GM12801 (cell line): ENCODE measurements around the gene FAM237A.

Experiments used
- TF ChIP-seq, protein P1 (sequence below): IDR thresholded peaks from one replicate; pipeline ENCODE4 v1.5.1; 2011; ENCODE audit warnings: control low read depth; ENCODE audit not compliant: insufficient read length; ENCODE audit errors: extremely low read depth

FAM237A gene

DNA sequence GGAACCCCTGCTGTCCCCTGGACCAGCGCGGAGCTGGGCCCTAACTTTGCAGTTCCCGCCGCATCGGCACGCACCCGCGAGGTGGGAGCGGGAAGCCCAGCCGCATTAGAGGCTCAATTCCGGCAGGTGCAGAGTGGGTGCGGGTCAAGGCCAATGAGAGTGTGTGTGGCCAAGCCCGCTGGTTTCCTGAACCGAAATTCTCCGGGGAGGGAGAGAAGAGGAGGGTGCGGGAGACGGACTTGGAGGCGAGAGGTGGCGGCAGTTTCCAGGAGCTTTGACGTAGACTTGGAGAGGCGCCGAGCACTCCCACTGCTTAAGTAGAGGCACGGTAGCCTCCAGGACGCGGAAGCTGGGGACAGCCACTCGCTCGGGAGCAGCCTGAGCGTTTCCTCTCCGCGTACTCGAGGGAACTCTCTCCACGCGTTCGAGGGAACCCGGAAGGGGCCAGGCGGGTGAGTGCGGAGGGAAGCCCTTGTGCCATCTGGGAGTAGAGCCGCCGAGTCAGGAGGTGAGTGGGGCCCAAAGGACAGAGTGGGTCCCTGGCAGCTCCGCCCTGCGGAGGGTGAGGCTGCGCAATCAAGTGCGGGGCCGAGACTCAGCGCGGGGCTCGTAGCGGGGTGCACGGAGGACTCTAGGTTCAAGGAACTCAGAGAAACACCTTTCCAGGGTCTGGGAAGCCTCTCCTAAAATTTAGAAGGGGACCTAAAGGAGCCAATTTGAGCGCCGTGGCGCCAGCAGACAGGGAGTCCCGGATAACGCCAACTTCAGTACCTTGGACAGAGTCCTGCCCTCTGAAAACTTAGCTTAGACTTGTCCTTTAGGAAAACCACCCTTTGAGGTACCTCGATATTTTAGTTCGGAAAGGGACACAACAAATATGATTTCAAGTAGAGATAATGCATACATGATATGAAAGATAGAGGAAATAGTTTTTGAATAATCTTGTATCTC, at the start of gene FAM237A:
TSS of gene FAM237A (plus strand) at position 413 of the 951 bp plus-strand sequence. CDS start 1,750 bp downstream, outside the sequence.
- TF ChIP-seq, protein P1, sequence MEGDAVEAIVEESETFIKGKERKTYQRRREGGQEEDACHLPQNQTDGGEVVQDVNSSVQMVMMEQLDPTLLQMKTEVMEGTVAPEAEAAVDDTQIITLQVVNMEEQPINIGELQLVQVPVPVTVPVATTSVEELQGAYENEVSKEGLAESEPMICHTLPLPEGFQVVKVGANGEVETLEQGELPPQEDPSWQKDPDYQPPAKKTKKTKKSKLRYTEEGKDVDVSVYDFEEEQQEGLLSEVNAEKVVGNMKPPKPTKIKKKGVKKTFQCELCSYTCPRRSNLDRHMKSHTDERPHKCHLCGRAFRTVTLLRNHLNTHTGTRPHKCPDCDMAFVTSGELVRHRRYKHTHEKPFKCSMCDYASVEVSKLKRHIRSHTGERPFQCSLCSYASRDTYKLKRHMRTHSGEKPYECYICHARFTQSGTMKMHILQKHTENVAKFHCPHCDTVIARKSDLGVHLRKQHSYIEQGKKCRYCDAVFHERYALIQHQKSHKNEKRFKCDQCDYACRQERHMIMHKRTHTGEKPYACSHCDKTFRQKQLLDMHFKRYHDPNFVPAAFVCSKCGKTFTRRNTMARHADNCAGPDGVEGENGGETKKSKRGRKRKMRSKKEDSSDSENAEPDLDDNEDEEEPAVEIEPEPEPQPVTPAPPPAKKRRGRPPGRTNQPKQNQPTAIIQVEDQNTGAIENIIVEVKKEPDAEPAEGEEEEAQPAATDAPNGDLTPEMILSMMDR = no peak

DNA sequence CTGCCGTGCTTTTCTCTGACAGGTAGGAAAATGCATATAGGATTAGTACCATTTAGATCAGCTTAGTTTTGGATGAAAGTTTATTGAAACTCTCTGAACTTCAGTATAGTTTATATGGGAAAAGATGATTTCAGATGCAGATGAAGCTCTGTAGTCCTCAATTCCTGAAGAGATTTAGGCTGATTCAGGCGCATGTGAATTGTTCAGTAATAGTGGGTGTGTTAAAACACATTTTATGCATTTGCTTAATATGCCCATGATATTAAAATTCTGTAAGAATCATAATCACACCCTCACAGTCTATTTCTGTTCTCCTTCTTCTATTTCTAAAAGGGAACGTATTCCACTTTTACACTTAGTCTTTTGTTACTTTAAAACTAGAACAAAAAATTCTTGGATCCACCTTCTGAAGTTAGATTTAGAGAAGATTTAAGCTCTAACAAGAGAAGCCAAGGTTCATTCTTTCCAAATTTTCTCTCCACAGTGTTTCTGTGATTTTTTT, 44.5 kb upstream of the FAM237A start:
- TF ChIP-seq, protein P1 = no peak

DNA sequence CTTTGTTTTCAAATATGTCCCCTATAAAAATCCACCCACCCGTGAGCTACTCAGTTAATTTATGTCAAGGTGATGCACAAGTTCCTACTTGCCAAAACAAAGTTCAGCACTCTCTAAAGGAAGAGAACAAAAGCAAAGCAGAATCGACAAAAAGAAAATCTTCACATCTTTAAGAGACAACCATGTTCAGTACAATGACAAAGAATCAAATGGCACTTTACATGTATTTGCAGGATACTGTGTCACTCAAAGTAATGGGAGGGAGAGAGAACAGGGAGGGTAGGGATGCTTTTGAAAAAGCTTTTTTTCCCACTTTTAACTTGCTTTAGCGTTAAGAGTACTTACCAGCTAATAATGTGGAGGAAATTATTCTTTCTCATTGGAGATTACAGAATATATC, 39.0 kb upstream of the FAM237A start:
- TF ChIP-seq, protein P1 = no peak

DNA sequence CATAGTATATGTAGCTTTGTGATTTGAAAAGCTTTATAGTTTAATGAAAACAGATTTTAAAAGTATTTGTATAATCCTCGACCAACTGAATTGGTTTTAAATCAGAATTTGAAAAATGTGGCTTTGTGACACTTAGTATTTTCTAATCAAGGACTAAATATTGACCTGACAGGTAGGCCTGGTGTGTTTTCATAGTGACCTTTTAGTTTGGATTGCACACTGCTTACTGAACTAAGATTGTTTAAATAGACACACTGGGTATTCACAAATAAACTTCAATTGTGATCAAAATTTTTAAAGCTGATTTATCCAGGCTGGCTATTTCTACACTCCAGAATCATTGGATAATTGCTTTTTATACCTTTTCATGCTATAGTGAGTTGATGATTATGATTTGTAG, 31.8 kb upstream of the FAM237A start:
- TF ChIP-seq, protein P1 = no peak

DNA sequence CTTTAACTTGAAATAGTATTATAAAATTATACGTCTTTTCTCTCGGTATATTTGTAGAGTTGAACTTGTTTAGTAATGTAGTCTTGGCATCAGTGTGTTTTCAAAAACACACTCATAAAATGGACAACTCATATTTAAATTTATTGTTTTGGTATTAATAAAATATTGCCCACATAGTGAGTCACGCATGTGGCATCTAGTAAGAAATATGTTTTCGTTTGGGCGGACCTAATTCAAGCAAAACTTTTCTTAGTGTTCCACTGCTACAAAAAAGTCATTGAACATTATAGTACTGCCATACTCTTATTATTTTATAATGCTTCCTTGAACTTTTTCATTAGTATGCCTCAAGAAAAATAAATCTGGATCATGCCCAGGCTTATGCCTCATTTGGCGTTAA, 31.1 kb upstream of the FAM237A start:
- TF ChIP-seq, protein P1 = no peak

DNA sequence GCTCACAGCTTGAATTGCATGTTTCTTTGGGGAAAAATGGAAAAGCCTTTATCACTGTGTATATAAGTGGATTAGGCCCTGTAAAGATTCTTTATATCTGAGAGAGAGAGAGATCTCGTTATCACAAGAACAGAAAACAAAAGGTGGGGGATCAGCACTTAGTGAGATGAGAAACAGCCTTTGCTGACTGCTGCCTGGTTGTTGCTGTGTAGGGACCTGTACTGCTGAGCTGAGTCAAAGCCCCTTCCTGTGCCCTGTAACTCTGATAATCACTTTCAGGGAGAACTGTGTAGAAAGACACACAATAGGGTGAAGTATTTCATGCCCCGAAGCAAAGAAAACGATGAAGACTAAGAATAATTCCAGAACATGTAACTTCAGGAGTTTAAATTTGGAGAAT, 30.6 kb upstream of the FAM237A start:
- TF ChIP-seq, protein P1 = no peak

DNA sequence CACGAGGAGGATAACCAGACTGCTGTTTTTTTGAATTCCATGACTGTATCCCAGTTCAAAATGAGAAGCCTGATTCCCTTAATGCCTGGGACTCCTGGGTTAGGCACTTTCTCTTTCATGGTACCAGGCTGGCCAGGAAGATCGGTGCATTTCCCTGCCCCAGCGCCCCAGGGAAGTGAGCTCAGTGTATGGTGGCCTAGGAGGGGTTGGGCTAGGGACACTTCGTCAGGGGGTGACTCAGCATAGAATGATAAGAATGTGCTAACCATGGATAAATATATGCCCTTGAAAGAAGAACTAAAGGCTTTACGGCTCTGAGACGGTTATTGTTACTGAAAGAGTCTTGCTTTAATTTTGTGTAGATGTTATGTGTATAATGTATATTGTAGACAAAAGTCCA, 27.5 kb upstream of the FAM237A start:
- TF ChIP-seq, protein P1 = no peak
